H1 (cell line): ENCODE data around the gene CHST9. TPM values are rescaled to one million over a fixed set of nuclear protein-coding genes. Genes with fewer than 3 reads are reported as not detected.

Experiments
- CTCF ChIA-PET: fragments of 300-600 bp; sonication (Branson Sonifier 250); formaldehyde crosslinking; loops from one replicate; lab custom pipeline; 2021; ENCODE audit not compliant: partially characterized antibody; lab: Charles Lee
- POLR2A ChIA-PET: fragments of 300-600 bp; sonication (Branson Sonifier 250); formaldehyde crosslinking; loops from one replicate; lab custom pipeline; 2021; ENCODE audit warnings: inconsistent platforms; ENCODE audit not compliant: partially characterized antibody; lab: Charles Lee
- DNase-seq, 2 experiments: peaks; one replicate each; pipeline versions ENCODE4 v3.0.0 to v3.0.0-alpha.2; 2010 to 2022; ENCODE audit warnings: low spot score in 2 of 2, low read depth in 1 of 2, mixed read lengths in 1 of 2
- FAIRE-seq: peaks from 2 replicates; lab custom pipeline; 2011; peaks lifted over from hg19 to GRCh38; lab: Jason Lieb, UNC
- H2AFZ ChIP-seq: 2 replicates; pipeline ENCODE4 v1.8.1; 2012; ENCODE audit warnings: low read length, inconsistent platforms
- H2AK5ac ChIP-seq: 2 replicates; pipeline ENCODE4 v1.6.1; 2013; ENCODE audit warnings: low read depth, low read length
- H2BK120ac ChIP-seq: replicated peaks from 2 replicates; pipeline ENCODE3; 2013; ENCODE audit warnings: low read depth, low read length, inconsistent platforms
- H2BK12ac ChIP-seq: 2 replicates; pipeline ENCODE4 v1.6.1; 2013; ENCODE audit warnings: low read depth, low read length
- H2BK15ac ChIP-seq: 2 replicates; pipeline ENCODE4 v1.6.1; 2013; ENCODE audit warnings: low read length
- H2BK20ac ChIP-seq: 2 replicates; pipeline ENCODE4 v1.6.1; 2013; ENCODE audit warnings: low read length
- H2BK5ac ChIP-seq: 2 replicates; pipeline ENCODE4 v1.6.1; 2013; ENCODE audit warnings: low read depth, low read length
- H3K14ac ChIP-seq: 2 replicates; pipeline ENCODE4 v1.6.1; 2013; ENCODE audit warnings: inconsistent platforms; ENCODE audit not compliant: insufficient read length
- H3K18ac ChIP-seq: 2 replicates; pipeline ENCODE4 v1.6.1; 2013; ENCODE audit warnings: low read length; ENCODE audit errors: extremely low read depth
- H3K23ac ChIP-seq: 2 replicates; pipeline ENCODE4 v1.6.1; 2013; ENCODE audit warnings: inconsistent platforms; ENCODE audit not compliant: insufficient read length
- H3K23me2 ChIP-seq: 2 replicates; pipeline ENCODE4 v1.6.1; 2013; ENCODE audit warnings: low read depth, low read length
- H3K27ac ChIP-seq: 2 replicates; pipeline ENCODE4 v1.6.1; 2011; ENCODE audit warnings: low read depth, low read length, inconsistent platforms
- H3K27me3 ChIP-seq, 4 experiments: replicated peaks in 1 of 4; 1 replicate in 1 of 4; 2 replicates in 3 of 4; pipeline versions ENCODE4 v1.6.1 to v1.8.1; 2011 to 2013; ENCODE audit warnings: low read length in 3 of 4, mild to moderate bottlenecking in 3 of 4, inconsistent platforms in 2 of 4, mixed read lengths in 2 of 4, moderate library complexity in 1 of 4; ENCODE audit not compliant: control insufficient read depth in 3 of 4, insufficient read depth in 3 of 4; ENCODE audit errors: extremely low read depth in 1 of 4
- H3K36me3 ChIP-seq, 4 experiments: 2 replicates each; pipeline versions ENCODE4 v1.6.1 to v1.8.1; 2011 to 2013; ENCODE audit warnings: mild to moderate bottlenecking in 4 of 4, low read length in 3 of 4, moderate library complexity in 2 of 4, control low read depth in 1 of 4, inconsistent platforms in 1 of 4; ENCODE audit not compliant: insufficient read depth in 4 of 4, control insufficient read depth in 2 of 4
- H3K4ac ChIP-seq: replicated peaks from 2 replicates; pipeline ENCODE3; 2013; ENCODE audit warnings: low read length, low read depth, mixed read lengths, inconsistent platforms; ENCODE audit not compliant: insufficient read length
- H3K4me1 ChIP-seq, 4 experiments: replicated peaks in 1 of 4; 1 replicate in 1 of 4; 2 replicates in 3 of 4; pipeline versions ENCODE4 v1.6.1 to v1.8.1; 2011 to 2013; ENCODE audit warnings: low read length in 3 of 4, inconsistent platforms in 2 of 4, mixed read lengths in 1 of 4; ENCODE audit not compliant: insufficient read depth in 4 of 4, control insufficient read depth in 3 of 4
- H3K4me2 ChIP-seq, 2 experiments: 2 replicates each; pipeline versions ENCODE4 v1.6.1 to v1.8.1; 2011 to 2013; ENCODE audit warnings: low read depth in 2 of 2, low read length in 2 of 2, control low read depth in 1 of 2, inconsistent platforms in 1 of 2, mild to moderate bottlenecking in 1 of 2; ENCODE audit not compliant: insufficient read depth in 1 of 2
- H3K4me3 ChIP-seq, 4 experiments: fragments of 200-600, 300-600 bp in 1 of 4; sonication (generic), shearing (Covaris generic), sonication (Bioruptor Twin) in 1 of 4; 2 replicates each; pipeline versions ENCODE4 v1.5.1 to v1.8.1; 2011 to 2016; ENCODE audit warnings: low read length in 4 of 4, low read depth in 3 of 4, control low read depth in 2 of 4, inconsistent platforms in 2 of 4, mild to moderate bottlenecking in 2 of 4, mixed read lengths in 1 of 4, moderate library complexity in 1 of 4; ENCODE audit not compliant: insufficient read depth in 2 of 4; ENCODE audit errors: extremely low read depth in 1 of 4
- H3K56ac ChIP-seq: replicated peaks from 2 replicates; pipeline ENCODE3; 2013; ENCODE audit warnings: low read depth, mild to moderate bottlenecking, mixed read lengths, low read length, inconsistent platforms; ENCODE audit not compliant: insufficient read length
- H3K79me1 ChIP-seq: 2 replicates; pipeline ENCODE4 v1.6.1; 2013; ENCODE audit warnings: low read depth, low read length, control low read depth
- H3K79me2 ChIP-seq, 2 experiments: 2 replicates each; pipeline versions ENCODE4 v1.6.1 to v1.8.1; 2012 to 2013; ENCODE audit warnings: low read length in 2 of 2, mild to moderate bottlenecking in 2 of 2, inconsistent platforms in 1 of 2; ENCODE audit not compliant: insufficient read depth in 2 of 2, control insufficient read depth in 1 of 2
- H3K9ac ChIP-seq, 4 experiments: replicated peaks in 1 of 4; 1 replicate in 1 of 4; 2 replicates in 3 of 4; pipeline versions ENCODE4 v1.6.1 to v1.8.1; 2011 to 2013; ENCODE audit warnings: low read depth in 3 of 4, low read length in 3 of 4, control low read depth in 2 of 4, mild to moderate bottlenecking in 2 of 4, moderate library complexity in 2 of 4, inconsistent platforms in 1 of 4; ENCODE audit errors: extremely low read depth in 1 of 4
- H3K9me3 ChIP-seq, 2 experiments: 2 replicates each; pipeline versions ENCODE4 v1.6.1 to v1.8.1; 2012 to 2013; ENCODE audit warnings: mild to moderate bottlenecking in 2 of 2, moderate library complexity in 2 of 2, control low read depth in 1 of 2, inconsistent platforms in 1 of 2, low read depth in 1 of 2, low read length in 1 of 2, mixed read lengths in 1 of 2; ENCODE audit not compliant: insufficient read depth in 2 of 2
- H4K20me1 ChIP-seq, 2 experiments: replicated peaks in 1 of 2; 2 replicates each; pipeline versions ENCODE3 to v1.8.1; 2011 to 2013; ENCODE audit warnings: inconsistent platforms in 2 of 2, low read length in 2 of 2, mild to moderate bottlenecking in 1 of 2; ENCODE audit not compliant: insufficient read depth in 2 of 2, control insufficient read depth in 1 of 2
- H4K5ac ChIP-seq: 2 replicates; pipeline ENCODE4 v1.6.1; 2013; ENCODE audit warnings: low read length, low read depth, mixed read lengths, inconsistent platforms; ENCODE audit not compliant: insufficient read length
- H4K8ac ChIP-seq: 2 replicates; pipeline ENCODE4 v1.8.0; 2013; ENCODE audit warnings: mild to moderate bottlenecking, moderate library complexity, low read length, inconsistent platforms; ENCODE audit not compliant: insufficient read depth; ENCODE audit errors: extremely low read depth
- H4K91ac ChIP-seq: replicated peaks from 2 replicates; pipeline ENCODE3; 2013; ENCODE audit warnings: low read length, mixed read lengths, inconsistent platforms; ENCODE audit not compliant: insufficient read length
- ATF3 ChIP-seq: IDR thresholded peaks from 2 replicates; pipeline ENCODE4 v1.6.1; 2011; ENCODE audit warnings: low read depth, mild to moderate bottlenecking, low read length; ENCODE audit not compliant: insufficient read depth
- CBX8 ChIP-seq: fragments of 300-800, 300-1000 bp; sonication (generic); IDR thresholded peaks from 2 replicates; pipeline ENCODE4 v1.7.1; 2016; ENCODE audit warnings: low read depth, low read length, borderline replicate concordance
- CHD1 ChIP-seq: IDR thresholded peaks from 2 replicates; pipeline ENCODE4 v1.6.1; 2012; ENCODE audit warnings: low read depth, low read length, improper control_type of control experiment
- EZH2 ChIP-seq: fragments of 200-600 bp; sonication (generic); IDR thresholded peaks from 2 replicates; pipeline ENCODE4 v1.7.1; 2012; ENCODE audit warnings: low read depth, mild to moderate bottlenecking, moderate library complexity, low read length, inconsistent platforms; ENCODE audit not compliant: severe bottlenecking
- HDAC2 ChIP-seq, 2 experiments: fragments of 300-600 bp in 1 of 2; sonication (generic) in 1 of 2; IDR thresholded peaks; 2 replicates each; pipeline ENCODE4 v1.6.1; 2011 to 2012; ENCODE audit warnings: low read depth in 2 of 2, low read length in 2 of 2, mild to moderate bottlenecking in 2 of 2, moderate library complexity in 2 of 2, borderline replicate concordance in 1 of 2, inconsistent platforms in 1 of 2
- HDAC6 ChIP-seq: IDR thresholded peaks from one replicate; pipeline ENCODE4 v1.7.1; 2012; ENCODE audit warnings: low read depth, mild to moderate bottlenecking, inconsistent platforms, low read length, moderate library complexity
- KDM4A ChIP-seq: IDR thresholded peaks from one replicate; pipeline ENCODE4 v1.7.1; 2012; ENCODE audit warnings: low read depth, mild to moderate bottlenecking, moderate library complexity, low read length, inconsistent platforms; ENCODE audit not compliant: severe bottlenecking
- PHF8 ChIP-seq: fragments of 200-600 bp; sonication (generic); conservative IDR thresholded peaks from 2 replicates; pipeline ENCODE4 v1.7.1; 2012; ENCODE audit warnings: low read depth, mild to moderate bottlenecking, inconsistent platforms, low read length, moderate library complexity
- POU5F1 ChIP-seq: IDR thresholded peaks from 2 replicates; pipeline ENCODE4 v1.6.1; 2011; ENCODE audit warnings: low read depth, mild to moderate bottlenecking, low read length, moderate library complexity
- SUZ12 ChIP-seq: fragments of 200-600 bp; sonication (generic); IDR thresholded peaks from 2 replicates; pipeline ENCODE4 v1.6.1; 2012; ENCODE audit warnings: mild to moderate bottlenecking, inconsistent platforms, low read length, moderate library complexity, mixed read lengths
- TAF1 ChIP-seq: IDR thresholded peaks from 2 replicates; pipeline ENCODE4 v1.6.1; 2011; ENCODE audit warnings: mild to moderate bottlenecking, low read depth, low read length
- WGBS, 2 experiments: shearing (Covaris generic) in 1 of 2; methylation state at CpG; one replicate each; pipeline versions ENCODE4 v1.1.6 to v1.1.7; 2013 to 2015; ENCODE audit warnings: low lambda C conversion rate in 2 of 2, mixed read lengths in 2 of 2, inconsistent platforms in 1 of 2, low coverage in 1 of 2, missing lambda C conversion rate in 1 of 2; ENCODE audit not compliant: insufficient replicate concordance in 2 of 2, insufficient coverage in 1 of 2, insufficient read length in 1 of 2; ENCODE audit errors: extremely low coverage in 1 of 2, missing lambda C conversion rate in 1 of 2; 5-methylcytosine and 5-hydroxymethylcytosine counted together
- polyA plus RNA-seq, 7 experiments: library from polyadenylated mRNA; depleted of rRNA in 3 of 7; stranded (reverse) in 5 of 7; unstranded in 2 of 7; fragments of >200 nt in 5 of 7; fragments of 200-250 nt in 2 of 7; gene quantifications; 1 replicate in 5 of 7; 2 replicates in 1 of 7; 4 replicates in 1 of 7; pipeline versions ENCODE4 v1.2.1 to v1.2.3, GENCODE V29; 2011 to 2013; ENCODE audit warnings: missing spikeins in 2 of 7, mixed read lengths in 2 of 7
- total RNA-seq: library from RNA; stranded (reverse); fragmentation: NEBNext Ultra II Directional; extraction: Animal tissue kit (Norgen Biotek cat#: 25700); gene quantifications from 2 replicates; pipeline ENCODE4 v1.2.1, GENCODE V29; 2021

CHST9 gene
- total and polyA plus RNA-seq, 2 of the 8 experiments (the other 6 are each of a cell fraction or from before 2014, with no cell fraction given), result 3.2 to 24.3 TPM

- Histone ChIP-seq H3K27ac (no peak overlapping the region), H2BK5ac (no peak overlapping the region), H3K27me3 (no peaks in the 10 kb centered on the region), H3K56ac (no peak overlapping the region), H3K79me2 (no peaks in the 10 kb centered on the region), H3K14ac (no peak overlapping the region), H3K4me1 (no peaks in the 10 kb centered on the region), H2BK20ac (no peak overlapping the region), H3K36me3 (no peaks in the 10 kb centered on the region), H2BK12ac (no peak overlapping the region), H3K23me2 (no peaks in the 10 kb centered on the region), H3K18ac (no peak overlapping the region), H4K91ac (no peak overlapping the region), H3K23ac (no peak overlapping the region), H2AFZ (no peak overlapping the region), H3K79me1 (no peaks in the 10 kb centered on the region), H3K4me3 (no peak overlapping the region), H4K8ac (no peak overlapping the region), H4K20me1 (no peaks in the 10 kb centered on the region), H2BK120ac (no peak overlapping the region), H3K4ac (no peak overlapping the region), H4K5ac (no peak overlapping the region), H3K4me2 (no peak overlapping the region), H2BK15ac (no peak overlapping the region)
- ChIA-PET CTCF (no interaction called here), POLR2A (no interaction called here)
- WGBS, 2 experiments, result 84% methylated on average over 6 of the region's 6 CpGs; no CpG with 5 or more reads in 1 of the 2 experiments
- no peak for FAIRE-seq
- TF ChIP-seq KDM4A (no peak), EZH2 (no peak), POU5F1 (no peak), CHD1 (no peak), TAF1 (no peak), ATF3 (no peak), HDAC2 (IDR thresholded peaks at IDR 0.05; ENCODE audit: borderline replicate concordance in 1 of 2, low read depth in 2 of 2, low read length in 2 of 2) (no peak), CBX8 (no peak), SUZ12 (no peak), PHF8 (no peak), HDAC6 (no peak)
- TF ChIP-seq, all 59 proteins: peak for 0
- DNase-seq, result no peak
- no peaks in the 10 kb centered on the region for H3K9me3 ChIP-seq
- H3K9ac ChIP-seq, result no peak overlapping the region
- H2AK5ac ChIP-seq, result no peak overlapping the region
Observed at GRCh38 chr18:26941584-26941983, 243.5 kb downstream of the CHST9 start.
